GM12864 (cell line): ENCODE measurements around the gene HHATL.

Source experiments
- DNase-seq: peaks from one replicate; pipeline ENCODE4 v3.0.0-alpha.2; 2011; ENCODE audit warnings: low read depth
- H3K4me3 ChIP-seq: 2 replicates; pipeline ENCODE4 v1.5.1; 2011; ENCODE audit warnings: mild to moderate bottlenecking, low read depth, low read length, control low read depth
- TF ChIP-seq, protein P1 (sequence below): IDR thresholded peaks from 2 replicates; pipeline ENCODE4 v1.5.1; 2011; ENCODE audit warnings: low read depth, mild to moderate bottlenecking, moderate library complexity, low read length, control low read depth, inconsistent platforms; ENCODE audit errors: missing control alignments

Gene HHATL

DNA sequence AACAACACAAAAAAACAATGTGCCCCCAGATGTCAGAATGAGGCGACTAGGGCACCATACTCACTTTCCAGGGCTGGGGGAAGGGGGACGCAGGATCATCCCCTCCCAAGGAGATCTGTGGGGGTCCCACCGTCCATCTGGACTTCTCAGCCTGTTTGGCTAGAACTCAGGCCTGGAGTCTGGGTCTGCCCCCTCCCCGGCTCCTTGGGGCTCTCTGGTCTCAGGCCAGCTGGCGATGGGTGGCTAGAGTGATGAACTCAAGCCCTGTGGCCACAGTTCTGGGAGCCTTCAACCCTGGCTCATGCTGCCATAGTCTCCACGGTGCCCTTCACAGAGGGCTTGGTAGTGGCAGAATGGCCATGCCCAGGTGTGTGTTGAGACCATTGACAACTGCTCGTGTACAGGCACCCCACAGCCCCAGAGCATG is 35.5 kb downstream of the HHATL start:
- TF ChIP-seq, protein P1, sequence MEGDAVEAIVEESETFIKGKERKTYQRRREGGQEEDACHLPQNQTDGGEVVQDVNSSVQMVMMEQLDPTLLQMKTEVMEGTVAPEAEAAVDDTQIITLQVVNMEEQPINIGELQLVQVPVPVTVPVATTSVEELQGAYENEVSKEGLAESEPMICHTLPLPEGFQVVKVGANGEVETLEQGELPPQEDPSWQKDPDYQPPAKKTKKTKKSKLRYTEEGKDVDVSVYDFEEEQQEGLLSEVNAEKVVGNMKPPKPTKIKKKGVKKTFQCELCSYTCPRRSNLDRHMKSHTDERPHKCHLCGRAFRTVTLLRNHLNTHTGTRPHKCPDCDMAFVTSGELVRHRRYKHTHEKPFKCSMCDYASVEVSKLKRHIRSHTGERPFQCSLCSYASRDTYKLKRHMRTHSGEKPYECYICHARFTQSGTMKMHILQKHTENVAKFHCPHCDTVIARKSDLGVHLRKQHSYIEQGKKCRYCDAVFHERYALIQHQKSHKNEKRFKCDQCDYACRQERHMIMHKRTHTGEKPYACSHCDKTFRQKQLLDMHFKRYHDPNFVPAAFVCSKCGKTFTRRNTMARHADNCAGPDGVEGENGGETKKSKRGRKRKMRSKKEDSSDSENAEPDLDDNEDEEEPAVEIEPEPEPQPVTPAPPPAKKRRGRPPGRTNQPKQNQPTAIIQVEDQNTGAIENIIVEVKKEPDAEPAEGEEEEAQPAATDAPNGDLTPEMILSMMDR: no peak
- H3K4me3 ChIP-seq: no peak overlapping the region
- no peak for DNase-seq

DNA sequence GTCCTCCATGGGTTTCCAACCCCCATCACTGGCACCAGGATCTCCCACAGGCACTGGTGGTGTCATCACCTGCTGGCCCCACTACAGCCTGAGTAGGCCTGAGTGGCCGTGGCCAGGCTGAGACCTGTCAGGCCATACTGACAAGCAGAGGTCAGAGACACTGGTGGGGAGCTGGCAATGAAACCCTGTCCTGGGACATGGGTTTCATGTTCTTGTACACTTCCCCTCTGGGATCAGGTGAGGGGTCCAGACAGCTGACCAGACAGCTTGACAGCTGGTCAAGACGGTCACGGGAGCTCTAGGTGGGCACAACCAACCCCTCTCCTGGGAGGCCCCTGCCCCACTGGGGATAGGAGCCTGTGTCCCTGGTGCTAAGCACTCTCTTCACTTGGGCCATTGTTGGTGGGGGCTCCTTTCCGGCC is 36.0 kb downstream of the HHATL start:
- DNase-seq: no peak
- TF ChIP-seq, protein P1: no peak
- no peak overlapping the region for H3K4me3 ChIP-seq

DNA sequence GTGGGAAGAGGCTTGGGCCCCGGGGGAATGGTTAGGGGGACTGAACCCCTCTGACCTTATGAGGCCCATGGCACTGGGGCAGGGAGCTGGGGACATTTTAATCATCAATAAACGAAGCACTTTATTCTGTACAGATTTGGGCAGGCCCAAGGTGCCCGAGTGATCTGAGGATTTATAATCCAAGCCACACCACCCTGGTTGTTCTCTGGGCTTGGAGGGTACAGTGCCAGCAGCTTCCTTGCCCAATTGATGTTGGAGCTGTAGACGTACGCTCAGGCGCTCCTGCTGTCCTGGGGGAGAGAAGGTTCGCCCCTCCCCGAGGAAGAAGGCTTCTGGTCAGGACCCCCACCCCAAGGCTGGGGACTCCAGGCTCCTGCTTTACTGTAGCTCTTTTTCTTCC is 36.6 kb downstream of the HHATL start:
- no peak for DNase-seq
- no peak overlapping the region for H3K4me3 ChIP-seq
- TF ChIP-seq, protein P1: no peak

DNA sequence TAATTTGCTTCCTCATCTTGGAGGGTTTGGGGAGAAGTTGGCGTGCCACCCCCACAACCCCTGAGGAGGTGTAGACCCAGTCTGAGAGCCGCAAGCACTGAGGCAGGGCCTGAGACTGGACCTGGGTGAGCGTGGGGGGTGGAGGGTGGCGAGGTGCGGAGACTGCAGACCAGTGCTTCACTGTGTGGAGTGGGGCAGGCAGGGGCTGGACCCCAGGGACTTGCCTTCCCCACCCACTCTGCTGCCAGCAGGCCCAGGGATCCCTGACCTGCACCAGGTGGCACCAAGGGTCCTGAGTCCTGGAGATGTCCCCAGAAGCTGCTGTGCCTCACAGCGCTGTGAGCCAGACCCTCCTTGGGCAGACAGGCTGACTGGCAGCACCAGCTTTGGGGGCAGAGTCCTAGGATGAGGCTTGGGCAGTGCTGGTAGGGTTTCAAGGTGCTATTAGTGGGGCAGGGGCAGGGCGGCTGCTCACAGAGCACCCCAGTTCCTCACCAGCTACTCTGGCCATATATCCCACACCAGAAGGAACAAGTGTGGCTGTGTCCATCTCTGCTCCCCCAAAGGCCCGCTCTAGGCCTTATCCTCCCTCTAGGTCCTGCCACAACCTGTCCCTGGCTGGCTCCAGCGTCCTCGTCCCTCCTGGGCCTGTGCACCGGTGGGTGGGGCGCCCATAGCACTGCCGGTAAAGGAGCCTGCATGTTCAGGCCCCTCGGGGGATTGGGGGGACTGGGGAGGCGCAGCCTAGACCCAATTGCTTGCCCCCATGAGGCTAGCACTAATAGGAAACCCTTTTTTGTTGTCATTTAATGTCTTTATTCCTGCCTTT is 37.3 kb downstream of the HHATL start:
- no peak overlapping the region for H3K4me3 ChIP-seq
- TF ChIP-seq, protein P1: no peak
- DNase-seq: no peak

DNA sequence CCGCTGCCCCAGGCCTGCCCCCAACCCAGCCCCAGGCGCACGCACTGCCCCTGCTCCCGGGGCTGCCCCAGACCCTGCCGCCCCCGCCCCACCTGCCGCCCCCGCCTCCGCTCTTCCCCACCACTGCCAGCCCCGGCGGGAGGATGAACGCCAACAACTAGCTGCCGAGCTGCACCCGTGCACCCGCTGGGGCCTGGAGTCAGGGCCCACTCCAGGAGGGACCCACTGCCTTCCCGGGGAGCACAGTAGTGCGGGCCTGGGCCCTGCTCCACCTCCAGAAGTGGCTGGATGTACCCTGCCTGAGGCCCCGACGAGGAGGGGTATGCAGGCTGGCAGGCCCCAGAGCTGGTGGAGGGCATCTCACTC is 38.2 kb downstream of the HHATL start:
- TF ChIP-seq, protein P1: no peak
- H3K4me3 ChIP-seq: no peak overlapping the region
- no peak for DNase-seq

DNA sequence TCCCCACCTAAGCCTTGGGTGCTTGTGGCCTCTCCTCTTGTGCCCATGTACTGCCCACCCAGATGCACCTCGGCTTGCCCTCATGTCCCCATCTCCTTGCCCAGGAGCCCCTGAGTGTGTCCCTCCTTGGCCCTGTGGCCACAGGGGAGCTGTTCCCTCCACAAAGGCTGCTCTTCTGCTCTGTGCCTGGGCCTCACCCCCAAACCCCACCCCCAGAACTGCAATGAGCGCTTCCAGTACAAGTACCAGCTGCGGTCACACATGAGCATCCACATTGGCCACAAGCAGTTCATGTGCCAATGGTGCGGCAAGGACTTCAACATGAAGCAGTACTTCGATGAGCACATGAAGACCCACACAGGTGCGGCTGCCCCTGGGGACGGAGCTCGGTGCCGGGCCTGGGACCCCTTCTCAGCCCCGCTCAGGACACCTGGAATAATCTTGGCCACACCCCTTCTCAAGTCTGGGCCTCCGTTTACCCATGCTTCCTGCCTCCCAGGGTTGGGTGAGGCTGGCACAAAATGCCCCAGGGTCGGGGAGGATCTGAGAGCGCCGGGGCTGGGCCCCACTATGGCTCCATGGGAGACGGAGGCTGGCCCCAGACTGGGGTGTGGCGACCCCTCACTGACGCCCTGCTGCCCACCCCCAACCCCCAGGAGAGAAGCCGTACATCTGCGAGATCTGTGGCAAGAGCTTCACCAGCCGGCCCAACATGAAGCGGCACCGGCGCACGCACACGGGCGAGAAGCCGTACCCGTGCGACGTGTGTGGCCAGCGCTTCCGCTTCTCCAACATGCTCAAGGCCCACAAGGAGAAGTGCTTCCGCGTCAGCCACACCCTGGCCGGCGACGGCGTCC is 38.8 kb downstream of the HHATL start:
- no peak for DNase-seq
- TF ChIP-seq, protein P1: no peak
- H3K4me3 ChIP-seq: no peak overlapping the region
